Measurements from ENCODE around the gene ZNF227. TPM values are rescaled to one million over a fixed set of nuclear protein-coding genes. Genes with fewer than 3 reads are reported as not detected.

Gene ZNF227
- total RNA-seq, 1 experiment from 2014 or later = 25.9 TPM

DNA sequence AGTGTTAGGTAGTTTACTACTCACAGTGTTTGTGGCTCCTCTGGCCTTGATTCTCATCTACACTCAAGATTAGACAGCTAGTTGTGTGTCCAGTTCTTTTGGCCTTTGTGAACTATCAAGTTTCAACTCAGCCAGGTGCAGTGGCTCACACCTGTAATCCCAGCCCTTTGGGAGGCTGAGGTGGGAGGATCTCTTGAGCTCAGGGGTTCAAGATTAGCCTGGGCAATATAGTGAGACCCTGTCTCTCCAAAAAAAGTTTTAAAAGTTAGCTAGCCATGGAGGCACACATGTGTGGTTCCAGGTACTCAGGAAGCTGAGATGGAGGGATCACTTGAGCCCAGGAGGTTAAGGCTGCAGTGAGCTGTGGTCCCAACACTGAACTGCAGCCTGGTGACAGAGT is 31.4 kb upstream of the ZNF227 start:
- Mint-ChIP-seq H3K27ac (ENCODE audit: unreplicated experiment) (no peak overlapping the region), H3K9me3 (ENCODE audit: unreplicated experiment) (peaks cover 23% of the 10 kb centered on the region), H3K36me3 (ENCODE audit: insufficient read depth, unreplicated experiment) (peaks cover 19% of the 10 kb centered on the region), H3K4me3 (ENCODE audit: unreplicated experiment) (no peak overlapping the region), H3K27me3 (ENCODE audit: insufficient read depth, unreplicated experiment) (peaks cover 6% of the 10 kb centered on the region), H3K4me1 (ENCODE audit: low read depth, unreplicated experiment) (no peaks in the 10 kb centered on the region)
- Histone ChIP-seq H3K4me1 (no peaks in the 10 kb centered on the region), H3K27me3 (replicated peaks; ENCODE audit: control insufficient read depth, insufficient read depth, low read length) (no peaks in the 10 kb centered on the region), H3K4me3 (ENCODE audit: low read depth, low read length) (no peak overlapping the region), H3K36me3 (ENCODE audit: control insufficient read depth, insufficient read depth, low read length) (no peaks in the 10 kb centered on the region), H3K9me3 (peaks cover 10% of the 10 kb centered on the region; the same call in 1 of the 2 replicates)
- no TSS peak for BruUV-seq (replicated peaks)
- ChIA-PET CTCF (no interaction called here), POLR2A (no interaction called here)
- TF ChIP-seq, protein P1, sequence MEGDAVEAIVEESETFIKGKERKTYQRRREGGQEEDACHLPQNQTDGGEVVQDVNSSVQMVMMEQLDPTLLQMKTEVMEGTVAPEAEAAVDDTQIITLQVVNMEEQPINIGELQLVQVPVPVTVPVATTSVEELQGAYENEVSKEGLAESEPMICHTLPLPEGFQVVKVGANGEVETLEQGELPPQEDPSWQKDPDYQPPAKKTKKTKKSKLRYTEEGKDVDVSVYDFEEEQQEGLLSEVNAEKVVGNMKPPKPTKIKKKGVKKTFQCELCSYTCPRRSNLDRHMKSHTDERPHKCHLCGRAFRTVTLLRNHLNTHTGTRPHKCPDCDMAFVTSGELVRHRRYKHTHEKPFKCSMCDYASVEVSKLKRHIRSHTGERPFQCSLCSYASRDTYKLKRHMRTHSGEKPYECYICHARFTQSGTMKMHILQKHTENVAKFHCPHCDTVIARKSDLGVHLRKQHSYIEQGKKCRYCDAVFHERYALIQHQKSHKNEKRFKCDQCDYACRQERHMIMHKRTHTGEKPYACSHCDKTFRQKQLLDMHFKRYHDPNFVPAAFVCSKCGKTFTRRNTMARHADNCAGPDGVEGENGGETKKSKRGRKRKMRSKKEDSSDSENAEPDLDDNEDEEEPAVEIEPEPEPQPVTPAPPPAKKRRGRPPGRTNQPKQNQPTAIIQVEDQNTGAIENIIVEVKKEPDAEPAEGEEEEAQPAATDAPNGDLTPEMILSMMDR (IDR thresholded peaks at IDR 0.05; ENCODE audit: insufficient read depth in 1 of 2, low read depth in 1 of 2, low read length in 1 of 2, severe bottlenecking in 1 of 2, unreplicated experiment in 1 of 2) = no peak
- intact Hi-C loops (cut with micrococcal nuclease; ENCODE audit: unreplicated experiment) = no loop called here
- DNase-seq = no peak

DNA sequence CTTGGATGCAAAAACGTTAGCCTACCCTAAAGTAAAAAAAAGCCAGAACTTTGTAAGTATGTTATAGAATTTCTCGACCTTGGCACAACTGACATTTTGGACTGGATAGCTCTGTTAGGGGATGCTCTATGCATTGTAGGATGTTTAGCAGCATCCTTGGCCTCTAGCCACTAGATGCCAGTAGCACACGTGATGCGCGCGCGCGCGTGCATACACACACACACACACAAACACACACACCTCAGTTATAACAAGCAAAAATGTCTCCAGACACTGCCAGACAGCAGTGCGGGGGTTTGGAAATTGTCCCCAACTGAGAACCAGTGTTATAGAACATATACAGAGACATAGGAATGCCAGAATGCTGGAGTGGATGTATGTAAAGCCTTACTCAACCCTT is 30.2 kb upstream of the ZNF227 start:
- Mint-ChIP-seq H3K27me3 (ENCODE audit: insufficient read depth, unreplicated experiment) (peaks cover 6% of the 10 kb centered on the region), H3K4me1 (ENCODE audit: low read depth, unreplicated experiment) (no peaks in the 10 kb centered on the region), H3K4me3 (ENCODE audit: unreplicated experiment) (no peak overlapping the region), H3K27ac (ENCODE audit: unreplicated experiment) (no peak overlapping the region), H3K9me3 (ENCODE audit: unreplicated experiment) (peaks cover 12% of the 10 kb centered on the region), H3K36me3 (ENCODE audit: insufficient read depth, unreplicated experiment) (peaks cover 7% of the 10 kb centered on the region)
- H3K27me3 ChIP-seq (replicated peaks; ENCODE audit: control insufficient read depth, insufficient read depth, low read length) = no peaks in the 10 kb centered on the region
- peaks cover 10% of the 10 kb centered on the region; the same call in 1 of the 2 replicates for H3K9me3 ChIP-seq
- no peaks in the 10 kb centered on the region for H3K4me1 ChIP-seq
- intact Hi-C loops (cut with micrococcal nuclease; ENCODE audit: unreplicated experiment) = no loop called here
- H3K4me3 ChIP-seq (ENCODE audit: low read depth, low read length) = no peak overlapping the region
- TF ChIP-seq, protein P1 (IDR thresholded peaks at IDR 0.05; ENCODE audit: insufficient read depth in 1 of 2, low read depth in 1 of 2, low read length in 1 of 2, severe bottlenecking in 1 of 2, unreplicated experiment in 1 of 2) = no peak
- peak in 1 of 2 experiments; percentile 8 for DNase-seq
- no TSS peak for BruUV-seq (replicated peaks)
- H3K36me3 ChIP-seq (ENCODE audit: control insufficient read depth, insufficient read depth, low read length) = no peaks in the 10 kb centered on the region
- CTCF ChIA-PET = no interaction called here
- POLR2A ChIA-PET = no interaction called here

DNA sequence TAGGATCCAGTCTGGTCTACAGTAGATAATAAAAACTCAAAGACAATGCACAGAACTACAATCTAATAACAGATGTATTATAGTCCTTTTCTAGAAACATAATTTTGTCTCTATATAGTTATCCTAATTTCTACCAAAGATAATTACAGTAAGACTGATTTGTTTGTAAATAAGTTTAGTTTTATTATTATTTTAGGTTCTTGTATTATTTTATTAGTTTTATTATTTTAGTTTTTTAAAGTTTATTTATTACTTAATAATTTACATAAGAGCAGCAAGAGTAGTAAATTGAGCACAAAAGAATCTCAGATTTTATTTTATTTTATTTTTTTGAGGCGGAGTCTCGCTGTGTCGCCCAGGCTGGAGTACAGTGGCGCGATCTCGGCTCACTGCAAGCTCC is 22.3 kb upstream of the ZNF227 start:
- H3K4me3 Mint-ChIP-seq (ENCODE audit: unreplicated experiment) = no peak overlapping the region
- H3K27me3 ChIP-seq (replicated peaks; ENCODE audit: control insufficient read depth, insufficient read depth, low read length) = no peaks in the 10 kb centered on the region
- H3K9me3 Mint-ChIP-seq (ENCODE audit: unreplicated experiment) = peaks cover 35% of the 10 kb centered on the region
- H3K36me3 Mint-ChIP-seq (ENCODE audit: insufficient read depth, unreplicated experiment) = no peaks in the 10 kb centered on the region
- H3K4me1 ChIP-seq = no peaks in the 10 kb centered on the region
- TF ChIP-seq, protein P1 (IDR thresholded peaks at IDR 0.05; ENCODE audit: insufficient read depth in 1 of 2, low read depth in 1 of 2, low read length in 1 of 2, severe bottlenecking in 1 of 2, unreplicated experiment in 1 of 2) = no peak
- DNase-seq = no peak
- ChIA-PET CTCF (no interaction called here), POLR2A (no interaction called here)
- no peaks in the 10 kb centered on the region for H3K36me3 ChIP-seq (ENCODE audit: control insufficient read depth, insufficient read depth, low read length)
- H3K9me3 ChIP-seq = no peaks in the 10 kb centered on the region
- no peak overlapping the region for H3K4me3 ChIP-seq (ENCODE audit: low read depth, low read length)
- H3K27ac Mint-ChIP-seq (ENCODE audit: unreplicated experiment) = no peak overlapping the region
- intact Hi-C loops (cut with micrococcal nuclease; ENCODE audit: unreplicated experiment) = no loop called here
- H3K4me1 Mint-ChIP-seq (ENCODE audit: low read depth, unreplicated experiment) = no peaks in the 10 kb centered on the region
- H3K27me3 Mint-ChIP-seq (ENCODE audit: insufficient read depth, unreplicated experiment) = peaks cover 17% of the 10 kb centered on the region
- BruUV-seq (replicated peaks) = no TSS peak

All from Caco-2 (cell line).